Nephron progenitor cell (in vitro differentiated cells): ENCODE data around the gene ATG16L1.

Source experiments
- DNase-seq: peaks from one replicate; pipeline ENCODE4 v3.0.0; 2021
- H3K27ac Mint-ChIP-seq: 2 replicates; pipeline ENCODE4 v1.8.0; 2021; ENCODE audit warnings: mild to moderate bottlenecking, moderate library complexity, mixed read lengths
- H3K27me3 Mint-ChIP-seq: 2 replicates; pipeline ENCODE4 v1.8.0; 2021; ENCODE audit warnings: mild to moderate bottlenecking, low read depth, mixed read lengths; ENCODE audit not compliant: poor library complexity
- H3K36me3 Mint-ChIP-seq: 2 replicates; pipeline ENCODE4 v1.8.0; 2021; ENCODE audit warnings: low read depth, mixed read lengths
- H3K4me1 Mint-ChIP-seq: 2 replicates; pipeline ENCODE4 v1.8.0; 2021; ENCODE audit warnings: mixed read lengths
- H3K4me3 Mint-ChIP-seq: 2 replicates; pipeline ENCODE4 v1.8.0; 2021; ENCODE audit warnings: mild to moderate bottlenecking, moderate library complexity, mixed read lengths
- H3K9me3 Mint-ChIP-seq: 2 replicates; pipeline ENCODE4 v1.8.0; 2021; ENCODE audit warnings: mild to moderate bottlenecking, moderate library complexity, mixed read lengths
- TF ChIP-seq, protein P1 (sequence below): fragments of 200-600 bp; sonication (generic); IDR thresholded peaks from 2 replicates; pipeline ENCODE4 v1.5.0; 2021; ENCODE audit warnings: antibody characterized with exemption

The ATG16L1 gene

DNA sequence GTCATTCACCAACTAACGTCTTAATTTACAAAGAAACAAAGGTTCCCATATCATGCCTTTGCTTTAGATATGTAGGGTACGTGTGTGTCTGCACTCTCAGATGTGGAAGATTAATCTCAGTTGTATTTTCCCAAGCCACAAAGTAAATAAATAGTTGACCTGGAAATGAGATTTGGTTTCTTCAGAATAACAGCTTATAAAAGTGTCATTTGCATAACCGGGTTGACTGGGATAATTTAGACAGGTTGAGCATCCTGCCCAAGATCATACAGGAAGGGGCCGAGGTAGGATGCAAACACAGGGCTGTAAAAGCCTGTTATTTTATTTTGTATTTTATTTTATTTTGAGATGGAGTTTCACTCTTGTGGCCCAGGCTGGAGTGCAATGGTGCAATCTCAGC, 19.5 kb downstream of the ATG16L1 start:
- H3K27ac Mint-ChIP-seq = peak overlapping the region; percentile 82
- H3K27me3 Mint-ChIP-seq = no peaks in the 10 kb centered on the region
- H3K36me3 Mint-ChIP-seq = peaks cover 84% of the 10 kb centered on the region
- TF ChIP-seq, protein P1, sequence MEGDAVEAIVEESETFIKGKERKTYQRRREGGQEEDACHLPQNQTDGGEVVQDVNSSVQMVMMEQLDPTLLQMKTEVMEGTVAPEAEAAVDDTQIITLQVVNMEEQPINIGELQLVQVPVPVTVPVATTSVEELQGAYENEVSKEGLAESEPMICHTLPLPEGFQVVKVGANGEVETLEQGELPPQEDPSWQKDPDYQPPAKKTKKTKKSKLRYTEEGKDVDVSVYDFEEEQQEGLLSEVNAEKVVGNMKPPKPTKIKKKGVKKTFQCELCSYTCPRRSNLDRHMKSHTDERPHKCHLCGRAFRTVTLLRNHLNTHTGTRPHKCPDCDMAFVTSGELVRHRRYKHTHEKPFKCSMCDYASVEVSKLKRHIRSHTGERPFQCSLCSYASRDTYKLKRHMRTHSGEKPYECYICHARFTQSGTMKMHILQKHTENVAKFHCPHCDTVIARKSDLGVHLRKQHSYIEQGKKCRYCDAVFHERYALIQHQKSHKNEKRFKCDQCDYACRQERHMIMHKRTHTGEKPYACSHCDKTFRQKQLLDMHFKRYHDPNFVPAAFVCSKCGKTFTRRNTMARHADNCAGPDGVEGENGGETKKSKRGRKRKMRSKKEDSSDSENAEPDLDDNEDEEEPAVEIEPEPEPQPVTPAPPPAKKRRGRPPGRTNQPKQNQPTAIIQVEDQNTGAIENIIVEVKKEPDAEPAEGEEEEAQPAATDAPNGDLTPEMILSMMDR = no peak
- DNase-seq = no peak
- peaks cover 7% of the 10 kb centered on the region for H3K4me1 Mint-ChIP-seq
- H3K4me3 Mint-ChIP-seq = no peak overlapping the region
- H3K9me3 Mint-ChIP-seq = no peaks in the 10 kb centered on the region

DNA sequence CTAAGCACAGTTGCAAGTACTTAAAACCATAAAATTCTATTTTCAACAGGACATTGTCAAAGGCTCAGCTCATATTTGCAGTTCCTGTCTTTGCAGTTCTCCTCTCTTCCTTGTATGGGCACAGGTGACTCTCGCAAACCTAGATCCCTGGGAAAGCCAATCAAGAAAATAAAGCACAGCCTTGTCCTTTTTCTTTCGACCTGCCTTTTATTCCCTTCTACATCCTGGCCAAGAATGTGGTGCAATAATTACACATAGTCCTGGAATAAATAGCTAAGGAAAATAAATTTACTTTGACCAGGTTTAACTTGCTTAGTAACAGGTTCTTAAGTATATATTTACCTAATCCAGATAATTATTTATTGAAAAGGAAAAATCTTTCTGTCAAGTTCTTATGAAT, 20.2 kb downstream of the ATG16L1 start:
- no peak overlapping the region for H3K27ac Mint-ChIP-seq
- H3K27me3 Mint-ChIP-seq = no peaks in the 10 kb centered on the region
- TF ChIP-seq, protein P1 = no peak
- no peaks in the 10 kb centered on the region for H3K4me1 Mint-ChIP-seq
- DNase-seq = no peak
- peaks cover 81% of the 10 kb centered on the region for H3K36me3 Mint-ChIP-seq
- no peaks in the 10 kb centered on the region for H3K9me3 Mint-ChIP-seq
- H3K4me3 Mint-ChIP-seq = no peak overlapping the region

DNA sequence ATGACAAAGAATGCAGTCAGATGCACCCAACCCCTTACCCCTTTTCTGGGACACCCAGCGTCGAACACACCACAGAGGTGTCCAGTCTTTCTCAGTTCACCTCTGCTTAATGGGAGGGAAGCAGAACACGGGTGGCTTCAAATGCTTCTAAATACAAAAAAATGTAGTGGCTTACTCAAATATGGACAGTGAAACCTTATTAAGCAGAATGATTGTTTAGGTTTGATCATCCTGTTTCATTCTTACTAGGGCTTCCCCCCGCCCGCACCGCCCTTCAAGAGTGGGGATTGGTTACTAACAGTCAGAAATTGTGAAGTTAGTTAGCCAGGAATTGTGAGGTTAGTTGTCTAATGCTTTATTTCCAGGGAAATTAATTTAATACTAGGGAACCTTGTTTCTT, 21.6 kb downstream of the ATG16L1 start:
- Mint-ChIP-seq H3K27me3 (no peaks in the 10 kb centered on the region), H3K36me3 (peaks cover 75% of the 10 kb centered on the region), H3K27ac (no peak overlapping the region), H3K9me3 (no peaks in the 10 kb centered on the region), H3K4me1 (no peaks in the 10 kb centered on the region), H3K4me3 (no peak overlapping the region)
- DNase-seq = no peak
- TF ChIP-seq, protein P1 = no peak

DNA sequence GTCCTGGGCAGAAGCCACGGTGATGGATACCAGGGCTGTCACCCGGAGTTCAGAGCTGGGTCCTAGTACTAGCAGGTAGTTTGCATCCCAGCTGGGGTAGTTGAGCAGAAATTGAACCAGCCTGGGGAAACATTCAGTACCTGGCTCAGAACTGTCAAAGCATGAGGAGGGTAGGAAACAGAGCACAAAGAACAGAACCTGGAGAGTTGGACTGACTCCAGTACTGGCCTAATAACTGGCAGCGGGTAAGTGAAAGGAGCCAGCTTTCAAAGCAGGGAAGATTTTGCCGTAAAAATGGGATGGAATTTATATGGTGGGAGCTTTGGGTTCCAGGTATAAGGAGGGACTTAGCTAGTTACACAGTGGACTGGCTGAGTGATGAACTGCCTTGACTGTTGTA, 23.8 kb downstream of the ATG16L1 start:
- Mint-ChIP-seq H3K36me3 (peaks cover 62% of the 10 kb centered on the region), H3K9me3 (no peaks in the 10 kb centered on the region), H3K27me3 (no peaks in the 10 kb centered on the region), H3K4me3 (no peak overlapping the region), H3K27ac (no peak overlapping the region), H3K4me1 (no peaks in the 10 kb centered on the region)
- TF ChIP-seq, protein P1 = no peak
- DNase-seq = no peak

- Mint-ChIP-seq H3K27me3 (no peaks in the 10 kb centered on the region), H3K36me3 (peaks cover 62% of the 10 kb centered on the region), H3K9me3 (no peaks in the 10 kb centered on the region), H3K4me3 (no peak overlapping the region), H3K4me1 (no peaks in the 10 kb centered on the region), H3K27ac (no peak overlapping the region)
- DNase-seq = no peak
- TF ChIP-seq, protein P1 = no peak
Observed at GRCh38 chr2:233278921-233279320, 27.4 kb downstream of the ATG16L1 start.

GRCh38 chr2:233280114-233280693, 28.7 kb downstream of the ATG16L1 start:
- H3K27me3 Mint-ChIP-seq = no peaks in the 10 kb centered on the region
- no peak overlapping the region for H3K4me3 Mint-ChIP-seq
- peaks cover 58% of the 10 kb centered on the region for H3K36me3 Mint-ChIP-seq
- no peaks in the 10 kb centered on the region for H3K9me3 Mint-ChIP-seq
- H3K27ac Mint-ChIP-seq = peak overlapping the region; percentile 17
- DNase-seq = no peak
- no peaks in the 10 kb centered on the region for H3K4me1 Mint-ChIP-seq
- TF ChIP-seq, protein P1 = no peak
